PFSK-1 (cell line): ENCODE measurements around the gene STIM1.

ENCODE experiments used
- FOXP2 ChIP-seq: optimal IDR thresholded peaks from 2 replicates; pipeline ENCODE3; 2011; ENCODE audit warnings: borderline replicate concordance, control low read depth, inconsistent platforms; ENCODE audit not compliant: insufficient read depth; ENCODE audit errors: extremely low read length, extremely low read depth
- POLR2AphosphoS5 ChIP-seq: IDR thresholded peaks from 2 replicates; pipeline ENCODE4 v1.6.1; 2012; ENCODE audit warnings: low read depth, mild to moderate bottlenecking, control low read depth, low read length, moderate library complexity
- SIN3A ChIP-seq: IDR thresholded peaks from 2 replicates; pipeline ENCODE4 v1.6.1; 2012; ENCODE audit warnings: mild to moderate bottlenecking, low read length, moderate library complexity, borderline replicate concordance; ENCODE audit not compliant: insufficient read depth
- TAF1 ChIP-seq: IDR thresholded peaks from 2 replicates; pipeline ENCODE4 v1.6.1; 2012; ENCODE audit warnings: low read length, control low read depth, borderline replicate concordance; ENCODE audit not compliant: insufficient read depth
- TF ChIP-seq, protein P1 (sequence below), 2 experiments: IDR thresholded peaks; 2 replicates each; pipeline versions ENCODE4 v1.6.1 to v1.8.0; 2011 to 2012; ENCODE audit warnings: low read depth in 2 of 2, low read length in 2 of 2, control low read depth in 1 of 2, inconsistent platforms in 1 of 2, mild to moderate bottlenecking in 1 of 2, moderate library complexity in 1 of 2; ENCODE audit not compliant: insufficient read depth in 1 of 2

STIM1 gene

DNA sequence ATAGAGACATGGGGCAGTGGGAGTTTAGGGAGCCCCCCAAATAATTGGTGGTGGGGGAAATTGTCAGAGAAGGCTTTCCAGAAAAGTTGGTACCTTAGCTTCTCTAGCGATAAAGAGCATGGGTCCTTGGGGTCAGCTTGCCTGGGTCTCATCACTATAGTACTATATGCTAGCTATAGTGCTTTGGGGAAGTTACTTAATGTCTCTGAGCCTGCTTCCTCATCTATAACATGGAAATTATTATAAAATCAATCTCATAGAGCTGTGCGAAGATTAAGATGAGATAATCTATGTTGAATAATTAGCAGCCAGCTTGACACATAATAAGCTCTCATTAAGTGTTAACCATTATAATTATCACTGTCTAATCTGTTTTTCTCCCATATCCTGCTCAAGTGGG, 41.2 kb downstream of the STIM1 start:
- TF ChIP-seq POLR2AphosphoS5 (no peak), TAF1 (no peak), SIN3A (no peak), FOXP2 (no peak)
- TF ChIP-seq, protein P1, sequence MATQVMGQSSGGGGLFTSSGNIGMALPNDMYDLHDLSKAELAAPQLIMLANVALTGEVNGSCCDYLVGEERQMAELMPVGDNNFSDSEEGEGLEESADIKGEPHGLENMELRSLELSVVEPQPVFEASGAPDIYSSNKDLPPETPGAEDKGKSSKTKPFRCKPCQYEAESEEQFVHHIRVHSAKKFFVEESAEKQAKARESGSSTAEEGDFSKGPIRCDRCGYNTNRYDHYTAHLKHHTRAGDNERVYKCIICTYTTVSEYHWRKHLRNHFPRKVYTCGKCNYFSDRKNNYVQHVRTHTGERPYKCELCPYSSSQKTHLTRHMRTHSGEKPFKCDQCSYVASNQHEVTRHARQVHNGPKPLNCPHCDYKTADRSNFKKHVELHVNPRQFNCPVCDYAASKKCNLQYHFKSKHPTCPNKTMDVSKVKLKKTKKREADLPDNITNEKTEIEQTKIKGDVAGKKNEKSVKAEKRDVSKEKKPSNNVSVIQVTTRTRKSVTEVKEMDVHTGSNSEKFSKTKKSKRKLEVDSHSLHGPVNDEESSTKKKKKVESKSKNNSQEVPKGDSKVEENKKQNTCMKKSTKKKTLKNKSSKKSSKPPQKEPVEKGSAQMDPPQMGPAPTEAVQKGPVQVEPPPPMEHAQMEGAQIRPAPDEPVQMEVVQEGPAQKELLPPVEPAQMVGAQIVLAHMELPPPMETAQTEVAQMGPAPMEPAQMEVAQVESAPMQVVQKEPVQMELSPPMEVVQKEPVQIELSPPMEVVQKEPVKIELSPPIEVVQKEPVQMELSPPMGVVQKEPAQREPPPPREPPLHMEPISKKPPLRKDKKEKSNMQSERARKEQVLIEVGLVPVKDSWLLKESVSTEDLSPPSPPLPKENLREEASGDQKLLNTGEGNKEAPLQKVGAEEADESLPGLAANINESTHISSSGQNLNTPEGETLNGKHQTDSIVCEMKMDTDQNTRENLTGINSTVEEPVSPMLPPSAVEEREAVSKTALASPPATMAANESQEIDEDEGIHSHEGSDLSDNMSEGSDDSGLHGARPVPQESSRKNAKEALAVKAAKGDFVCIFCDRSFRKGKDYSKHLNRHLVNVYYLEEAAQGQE (IDR thresholded peaks at IDR 0.05; ENCODE audit: insufficient read depth in 1 of 2, low read depth in 2 of 2, low read length in 2 of 2): no peak

DNA sequence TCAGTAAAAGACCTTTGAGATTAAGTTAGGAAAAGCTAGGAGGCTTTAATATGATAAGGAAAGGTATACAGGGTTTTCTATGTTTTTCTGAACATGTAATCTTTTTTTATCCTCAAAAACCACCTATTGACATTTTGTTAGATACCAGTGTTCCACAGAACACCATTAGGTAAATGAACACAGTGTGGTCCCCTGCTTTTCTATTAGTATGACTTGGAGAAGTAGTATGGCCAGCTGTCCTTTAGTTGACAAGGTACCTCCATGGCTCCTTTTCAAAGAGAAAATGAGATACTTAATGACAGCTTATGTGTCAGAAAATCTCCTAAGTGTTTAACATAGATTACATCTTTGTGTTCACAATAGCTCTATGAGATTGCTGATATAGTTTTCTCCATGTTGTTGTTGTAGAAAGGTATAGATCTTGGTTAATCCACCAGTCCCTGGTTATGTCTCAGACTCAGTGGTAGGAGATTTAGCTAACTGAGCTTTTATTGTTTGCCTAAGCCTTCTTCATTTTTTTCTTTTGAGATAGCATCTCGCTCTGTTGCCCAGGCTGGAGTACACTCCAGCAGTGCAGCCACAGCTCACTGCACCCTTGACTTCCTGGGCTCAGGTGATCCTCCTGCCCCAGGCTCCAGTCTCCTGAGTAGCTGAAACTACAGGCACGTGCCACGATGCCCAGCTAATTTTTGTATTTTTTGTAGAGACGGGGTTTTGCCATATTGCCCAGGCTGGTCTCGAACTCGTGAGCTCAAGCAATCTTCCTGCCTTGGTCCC, 46.0 kb downstream of the STIM1 start:
- TF ChIP-seq SIN3A (no peak), TAF1 (no peak), FOXP2 (no peak), POLR2AphosphoS5 (no peak)
- TF ChIP-seq, protein P1 (IDR thresholded peaks at IDR 0.05; ENCODE audit: insufficient read depth in 1 of 2, low read depth in 2 of 2, low read length in 2 of 2): no peak

DNA sequence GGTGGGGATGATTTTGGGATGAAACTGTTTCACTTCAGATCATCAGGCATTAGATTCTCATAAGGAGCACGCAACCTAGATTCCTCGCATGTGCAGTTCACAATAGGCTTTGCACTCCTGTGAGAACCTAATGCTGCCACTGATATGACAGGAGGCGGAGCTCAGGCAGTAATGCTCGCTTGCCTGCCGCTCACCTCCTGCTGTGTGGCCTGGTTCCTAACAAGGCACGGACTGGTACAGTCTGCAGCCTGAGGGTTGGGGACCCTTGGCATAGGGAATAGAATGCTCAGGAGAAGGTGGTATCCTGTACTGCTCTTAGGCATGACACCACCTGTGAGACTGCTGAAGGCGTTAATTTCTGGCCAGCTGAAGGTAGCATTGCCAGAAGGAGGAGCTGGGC, 47.0 kb downstream of the STIM1 start:
- TF ChIP-seq, protein P1 (IDR thresholded peaks at IDR 0.05; ENCODE audit: insufficient read depth in 1 of 2, low read depth in 2 of 2, low read length in 2 of 2): no peak
- no peak for TF ChIP-seq FOXP2

DNA sequence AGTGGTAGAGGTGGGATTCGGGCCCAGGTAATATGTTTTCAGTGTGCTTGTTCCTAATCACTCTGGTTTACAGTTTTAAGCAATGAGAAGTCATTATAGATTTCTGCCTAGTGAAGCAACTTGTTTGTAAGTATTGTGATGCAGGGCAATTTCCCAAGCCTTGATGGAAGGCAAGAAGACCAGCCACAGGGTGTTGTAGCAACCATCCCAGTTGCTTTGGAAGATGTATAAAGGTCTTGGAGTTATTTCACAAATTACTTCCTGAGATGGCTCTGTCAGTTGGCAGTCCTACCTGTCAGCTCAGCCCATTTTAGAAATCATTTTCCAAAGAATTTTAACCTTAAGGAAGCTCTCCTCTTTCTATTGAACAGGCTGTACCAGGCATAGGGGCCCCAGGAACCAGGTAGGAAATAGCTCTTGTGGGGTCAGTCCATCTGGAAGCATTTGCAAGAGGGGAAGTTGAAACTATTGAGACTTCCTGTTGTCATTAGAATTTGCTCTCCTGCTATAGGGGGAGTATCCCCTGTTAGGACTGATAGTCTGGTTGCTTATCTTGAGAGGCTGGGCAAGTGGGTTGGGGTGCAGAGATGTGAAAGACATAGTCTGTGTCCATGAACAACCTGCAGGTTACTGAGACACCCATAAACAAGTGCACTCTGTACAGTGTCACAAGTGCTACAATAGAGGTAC, 47.9 kb downstream of the STIM1 start:
- no peak for TF ChIP-seq FOXP2
- no peak for TF ChIP-seq SIN3A
- TF ChIP-seq, protein P1 (IDR thresholded peaks at IDR 0.05; ENCODE audit: insufficient read depth in 1 of 2, low read depth in 2 of 2, low read length in 2 of 2): no peak
- TF ChIP-seq TAF1: no peak
- TF ChIP-seq POLR2AphosphoS5: no peak
